HUDEP-2 (cell line): ENCODE results near the gene TFF1.

Experiments
- DNase-seq, 76 experiments: peaks; one replicate each; lab custom pipeline; 2025; ENCODE audit not compliant: unreplicated experiment in 76 of 76; lab: John Stamatoyannopoulos, UW

TFF1 gene

GRCh38 chr21:42400525-42400924 is 34.2 kb upstream of the TFF1 start:
- DNase-seq, result no peak

GRCh38 chr21:42398436-42399028 is 32.2 kb upstream of the TFF1 start:
- DNase-seq, result no peak

- no peak for DNase-seq
These were observed 31.5 kb upstream of the TFF1 start for GRCh38 chr21:42397746-42398394.

GRCh38 chr21:42396799-42397745 is 30.7 kb upstream of the TFF1 start:
- no peak for DNase-seq

- no peak for DNase-seq
These were observed 29.7 kb upstream of the TFF1 start, which contains the start of gene TMPRSS3 for GRCh38 chr21:42395905-42396651. TSS of gene TMPRSS3 (minus strand) at chr21:42396052. CDS start at chr21:42395417, 635 bp downstream.

- DNase-seq, result no peak
These were observed 29.0 kb upstream of the TFF1 start for GRCh38 chr21:42395302-42395701.

- DNase-seq, result no peak
These were observed 27.2 kb upstream of the TFF1 start for GRCh38 chr21:42393443-42393950.

- no peak for DNase-seq
These were observed 26.6 kb upstream of the TFF1 start for GRCh38 chr21:42392731-42393442.

- DNase-seq, result no peak
These were observed 25.0 kb upstream of the TFF1 start for GRCh38 chr21:42391297-42391696.

- no peak for DNase-seq
These were observed 24.4 kb upstream of the TFF1 start for GRCh38 chr21:42390696-42391095.

GRCh38 chr21:42390193-42390592 is 23.9 kb upstream of the TFF1 start:
- no peak for DNase-seq

GRCh38 chr21:42389449-42389835 is 23.1 kb upstream of the TFF1 start:
- DNase-seq, result no peak

- DNase-seq, result no peak
These were observed 22.6 kb upstream of the TFF1 start for GRCh38 chr21:42388740-42389448.

GRCh38 chr21:42387843-42388340 is 21.6 kb upstream of the TFF1 start:
- no peak for DNase-seq

- DNase-seq, result no peak
These were observed 20.8 kb upstream of the TFF1 start for GRCh38 chr21:42387164-42387563.

GRCh38 chr21:42386034-42386591 is 19.8 kb upstream of the TFF1 start:
- DNase-seq, result no peak

- no peak for DNase-seq
These were observed 19.3 kb upstream of the TFF1 start for GRCh38 chr21:42385619-42386018.

- DNase-seq, result no peak
These were observed 18.7 kb upstream of the TFF1 start for GRCh38 chr21:42384989-42385388.
